ENCODE measurements around the gene GPR31.

The GPR31 gene

DNA sequence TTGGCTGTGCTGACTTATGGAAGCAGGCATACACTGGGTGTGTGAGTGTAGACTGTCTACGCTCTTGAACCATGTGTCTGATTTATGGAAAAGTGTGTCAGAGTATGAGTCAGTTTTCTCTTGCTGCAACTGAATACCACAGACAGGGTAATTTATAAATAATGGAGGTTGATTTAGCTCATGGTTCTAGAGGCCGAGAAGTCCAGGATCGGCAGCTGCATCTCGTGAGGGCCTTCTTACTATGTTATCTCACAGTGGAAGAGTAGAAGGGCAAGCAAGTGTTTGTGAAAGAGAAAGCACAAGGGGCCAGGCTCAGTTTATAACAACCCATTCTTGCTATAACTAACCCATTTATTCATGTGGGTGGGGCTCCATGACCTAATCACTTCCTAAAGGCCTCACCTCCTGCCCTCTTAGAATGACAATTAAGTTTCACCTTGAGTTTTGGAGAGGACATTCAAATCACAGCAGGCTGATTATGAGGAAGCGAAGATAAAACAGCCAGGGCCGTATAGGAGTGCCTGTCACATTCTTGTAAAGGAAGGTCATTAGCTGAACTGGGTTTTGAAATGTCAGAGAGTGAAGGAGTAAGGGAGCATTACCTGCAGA is 6.7 kb downstream of the GPR31 start:
- Histone ChIP-seq H3K9me3 (ENCODE audit: control insufficient read depth, insufficient read depth, low read length) (peaks cover 6% of the 10 kb centered on the region; the same call in 1 of the 2 replicates), H3K36me3 (ENCODE audit: control insufficient read depth, insufficient read depth, low read length) (no peaks in the 10 kb centered on the region), H3K4me3 (ENCODE audit: low read depth, low read length) (no peak overlapping the region), H3K9ac (ENCODE audit: low read depth, low read length) (no peak overlapping the region), H3K4me1 (ENCODE audit: control insufficient read depth, insufficient read depth, low read length) (peaks cover 42% of the 10 kb centered on the region), H3K27ac (ENCODE audit: low read depth, low read length) (peak overlapping the region; percentile 70), H3K27me3 (ENCODE audit: control insufficient read depth, insufficient read depth, low read length) (peaks cover 6% of the 10 kb centered on the region; the same call in 1 of the 2 replicates)

- Histone ChIP-seq H3K27ac (ENCODE audit: low read depth, low read length) (no peak overlapping the region), H3K36me3 (ENCODE audit: control insufficient read depth, insufficient read depth, low read length) (no peaks in the 10 kb centered on the region), H3K9ac (ENCODE audit: low read depth, low read length) (no peak overlapping the region), H3K27me3 (ENCODE audit: control insufficient read depth, insufficient read depth, low read length) (peaks cover 6% of the 10 kb centered on the region; the same call in 1 of the 2 replicates), H3K9me3 (ENCODE audit: control insufficient read depth, insufficient read depth, low read length) (peaks cover 6% of the 10 kb centered on the region; the same call in 1 of the 2 replicates), H3K4me3 (ENCODE audit: low read depth, low read length) (no peak overlapping the region), H3K4me1 (ENCODE audit: control insufficient read depth, insufficient read depth, low read length) (peaks cover 44% of the 10 kb centered on the region)
Measured at GRCh38 chr6:167148997-167149396, 8.8 kb downstream of the GPR31 start.

- H3K9ac ChIP-seq (ENCODE audit: low read depth, low read length) = no peak overlapping the region
- H3K9me3 ChIP-seq (ENCODE audit: control insufficient read depth, insufficient read depth, low read length) = peaks cover 6% of the 10 kb centered on the region; the same call in 1 of the 2 replicates
- H3K27ac ChIP-seq (ENCODE audit: low read depth, low read length) = no peak overlapping the region
- no peaks in the 10 kb centered on the region for H3K36me3 ChIP-seq (ENCODE audit: control insufficient read depth, insufficient read depth, low read length)
- no peak overlapping the region for H3K4me3 ChIP-seq (ENCODE audit: low read depth, low read length)
- H3K27me3 ChIP-seq (ENCODE audit: control insufficient read depth, insufficient read depth, low read length) = peaks cover 6% of the 10 kb centered on the region; the same call in 1 of the 2 replicates
- peaks cover 44% of the 10 kb centered on the region for H3K4me1 ChIP-seq (ENCODE audit: control insufficient read depth, insufficient read depth, low read length)
Measured at GRCh38 chr6:167148021-167148420, 9.8 kb downstream of the GPR31 start.

DNA sequence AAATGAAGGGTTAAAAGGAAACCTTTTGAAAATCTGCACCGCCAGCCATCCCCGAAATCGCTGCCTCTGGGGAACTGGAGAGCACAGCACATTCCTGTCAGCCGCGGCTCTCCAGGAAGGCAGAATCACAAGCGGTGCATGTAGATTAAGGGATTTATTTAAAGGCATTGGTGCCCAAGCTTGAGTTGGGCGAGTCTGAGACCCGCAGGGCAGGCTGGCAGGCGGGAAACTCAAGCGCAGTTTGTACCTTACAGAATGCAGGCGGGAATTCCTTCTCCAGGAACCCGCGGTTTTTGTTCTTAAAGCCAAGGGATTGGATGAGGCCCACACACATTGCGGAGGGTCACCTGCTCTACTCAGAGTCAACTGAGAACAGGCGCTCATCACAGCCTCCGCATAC is 10.8 kb downstream of the GPR31 start:
- Histone ChIP-seq H3K4me3 (ENCODE audit: low read depth, low read length) (peak overlapping the region; percentile 22; the same call in 1 of the 2 replicates), H3K9me3 (ENCODE audit: control insufficient read depth, insufficient read depth, low read length) (peaks cover 6% of the 10 kb centered on the region; the same call in 1 of the 2 replicates), H3K9ac (ENCODE audit: low read depth, low read length) (peak overlapping the region; percentile 26; the same call in 1 of the 2 replicates), H3K4me1 (ENCODE audit: control insufficient read depth, insufficient read depth, low read length) (peaks cover 44% of the 10 kb centered on the region), H3K27ac (ENCODE audit: low read depth, low read length) (peak overlapping the region; percentile 81), H3K27me3 (ENCODE audit: control insufficient read depth, insufficient read depth, low read length) (0 out of 2 replicates have a peak, but pooled peaks cover 6% of the 10 kb centered on the region), H3K36me3 (ENCODE audit: control insufficient read depth, insufficient read depth, low read length) (no peaks in the 10 kb centered on the region)

DNA sequence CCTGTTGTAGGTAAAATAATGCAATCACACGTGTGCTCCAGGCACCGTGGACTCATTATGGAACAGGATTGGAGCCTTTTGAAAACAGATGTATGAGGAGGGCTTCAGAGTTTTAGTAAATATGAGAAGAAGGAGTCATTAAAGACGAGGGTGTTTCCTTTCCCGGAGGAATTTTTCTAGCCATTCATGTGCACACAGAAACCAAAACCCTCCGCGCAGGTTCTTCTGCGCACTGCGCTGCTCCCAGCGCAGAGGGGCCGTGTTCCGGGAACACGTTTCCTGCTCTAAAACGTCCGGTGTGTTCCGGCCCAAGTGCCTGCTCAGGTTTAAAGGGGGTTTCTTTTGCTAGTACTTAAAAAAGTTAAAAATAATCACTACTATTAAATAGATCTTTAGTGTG is 11.6 kb downstream of the GPR31 start:
- 0 out of 2 replicates have a peak, but pooled peaks cover 6% of the 10 kb centered on the region for H3K27me3 ChIP-seq (ENCODE audit: control insufficient read depth, insufficient read depth, low read length)

DNA sequence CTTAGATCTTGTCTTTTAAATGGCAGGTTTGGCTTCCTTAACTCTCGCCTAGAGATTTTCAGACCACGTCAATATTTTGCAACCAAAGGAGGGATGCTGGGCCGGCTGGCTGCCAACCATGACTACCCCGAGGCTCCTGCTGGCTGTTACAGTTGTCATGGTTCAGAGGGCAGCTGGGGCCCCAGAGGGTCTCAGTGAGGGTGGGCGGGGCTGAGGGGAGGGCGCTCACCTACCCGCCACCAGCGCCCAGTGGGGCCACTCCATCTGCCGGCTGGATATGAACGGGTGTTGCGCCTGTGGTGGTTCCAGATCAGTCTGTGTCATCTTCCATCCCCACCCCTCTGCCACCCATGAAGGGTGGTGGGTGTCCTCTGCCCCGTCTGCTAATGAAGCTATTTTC is 12.3 kb downstream of the GPR31 start:
- no peaks in the 10 kb centered on the region for H3K36me3 ChIP-seq (ENCODE audit: control insufficient read depth, insufficient read depth, low read length)
- H3K4me3 ChIP-seq (ENCODE audit: low read depth, low read length) = no peak overlapping the region
- 0 out of 2 replicates have a peak, but pooled peaks cover 6% of the 10 kb centered on the region for H3K27me3 ChIP-seq (ENCODE audit: control insufficient read depth, insufficient read depth, low read length)
- peaks cover 43% of the 10 kb centered on the region for H3K4me1 ChIP-seq (ENCODE audit: control insufficient read depth, insufficient read depth, low read length)
- no peak overlapping the region for H3K27ac ChIP-seq (ENCODE audit: low read depth, low read length)
- H3K9me3 ChIP-seq (ENCODE audit: control insufficient read depth, insufficient read depth, low read length) = no peaks in the 10 kb centered on the region
- no peak overlapping the region for H3K9ac ChIP-seq (ENCODE audit: low read depth, low read length)

More for the DNA sequence above, 11.6 kb downstream of the GPR31 start:
- Histone ChIP-seq H3K4me1 (ENCODE audit: control insufficient read depth, insufficient read depth, low read length) (peaks cover 42% of the 10 kb centered on the region), H3K36me3 (ENCODE audit: control insufficient read depth, insufficient read depth, low read length) (no peaks in the 10 kb centered on the region), H3K27ac (ENCODE audit: low read depth, low read length) (peak overlapping the region; percentile 80), H3K9ac (ENCODE audit: low read depth, low read length) (no peak overlapping the region), H3K4me3 (ENCODE audit: low read depth, low read length) (no peak overlapping the region), H3K9me3 (ENCODE audit: control insufficient read depth, insufficient read depth, low read length) (peaks cover 6% of the 10 kb centered on the region; the same call in 1 of the 2 replicates)

DNA sequence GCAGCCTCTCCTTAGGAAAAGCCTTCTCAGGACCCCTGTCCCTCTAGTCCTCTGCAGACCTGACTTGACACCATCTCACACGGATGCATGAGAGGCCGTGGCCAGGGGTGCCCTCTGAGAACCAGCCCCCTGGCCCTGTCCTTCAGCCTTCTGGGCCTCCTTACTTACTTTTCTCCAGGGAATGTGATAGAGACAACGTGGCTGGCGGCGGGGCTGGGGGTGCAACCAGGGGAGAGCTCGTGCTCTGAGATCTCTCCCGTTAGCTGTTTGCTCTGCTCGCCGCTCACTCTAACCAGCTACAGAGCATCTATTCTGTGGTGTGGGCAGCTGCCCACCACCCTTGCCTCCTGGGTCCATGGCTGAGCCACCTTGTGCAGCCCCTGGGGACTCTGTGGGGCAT is 14.7 kb downstream of the GPR31 start:
- no peaks in the 10 kb centered on the region for H3K27me3 ChIP-seq (ENCODE audit: control insufficient read depth, insufficient read depth, low read length)
- no peak overlapping the region for H3K27ac ChIP-seq (ENCODE audit: low read depth, low read length)
- no peak overlapping the region for H3K9ac ChIP-seq (ENCODE audit: low read depth, low read length)
- H3K36me3 ChIP-seq (ENCODE audit: control insufficient read depth, insufficient read depth, low read length) = no peaks in the 10 kb centered on the region
- H3K9me3 ChIP-seq (ENCODE audit: control insufficient read depth, insufficient read depth, low read length) = no peaks in the 10 kb centered on the region
- no peak overlapping the region for H3K4me3 ChIP-seq (ENCODE audit: low read depth, low read length)
- peaks cover 41% of the 10 kb centered on the region for H3K4me1 ChIP-seq (ENCODE audit: control insufficient read depth, insufficient read depth, low read length)

GRCh38 chr6:167142433-167142761 is 15.4 kb downstream of the GPR31 start:
- H3K27ac ChIP-seq (ENCODE audit: low read depth, low read length) = no peak overlapping the region

GRCh38 chr6:167141667-167142432 is 15.9 kb downstream of the GPR31 start:
- Histone ChIP-seq H3K27me3 (ENCODE audit: control insufficient read depth, insufficient read depth, low read length) (no peaks in the 10 kb centered on the region), H3K27ac (ENCODE audit: low read depth, low read length) (peak overlapping the region; percentile 13), H3K4me3 (ENCODE audit: low read depth, low read length) (no peak overlapping the region), H3K36me3 (ENCODE audit: control insufficient read depth, insufficient read depth, low read length) (no peaks in the 10 kb centered on the region), H3K9ac (ENCODE audit: low read depth, low read length) (no peak overlapping the region), H3K4me1 (ENCODE audit: control insufficient read depth, insufficient read depth, low read length) (peaks cover 29% of the 10 kb centered on the region), H3K9me3 (ENCODE audit: control insufficient read depth, insufficient read depth, low read length) (no peaks in the 10 kb centered on the region)

More at GRCh38 chr6:167142433-167142761, 15.4 kb downstream of the GPR31 start:
- Histone ChIP-seq H3K9me3 (ENCODE audit: control insufficient read depth, insufficient read depth, low read length) (no peaks in the 10 kb centered on the region), H3K4me1 (ENCODE audit: control insufficient read depth, insufficient read depth, low read length) (peaks cover 34% of the 10 kb centered on the region), H3K36me3 (ENCODE audit: control insufficient read depth, insufficient read depth, low read length) (no peaks in the 10 kb centered on the region), H3K9ac (ENCODE audit: low read depth, low read length) (no peak overlapping the region), H3K4me3 (ENCODE audit: low read depth, low read length) (no peak overlapping the region), H3K27me3 (ENCODE audit: control insufficient read depth, insufficient read depth, low read length) (no peaks in the 10 kb centered on the region)

GRCh38 chr6:167140589-167141474 is 16.9 kb downstream of the GPR31 start:
- Histone ChIP-seq H3K27me3 (ENCODE audit: control insufficient read depth, insufficient read depth, low read length) (no peaks in the 10 kb centered on the region), H3K9ac (ENCODE audit: low read depth, low read length) (no peak overlapping the region), H3K4me3 (ENCODE audit: low read depth, low read length) (no peak overlapping the region), H3K4me1 (ENCODE audit: control insufficient read depth, insufficient read depth, low read length) (peaks cover 18% of the 10 kb centered on the region; the same call in 1 of the 2 replicates), H3K36me3 (ENCODE audit: control insufficient read depth, insufficient read depth, low read length) (no peaks in the 10 kb centered on the region), H3K27ac (ENCODE audit: low read depth, low read length) (peak overlapping the region; percentile 13), H3K9me3 (ENCODE audit: control insufficient read depth, insufficient read depth, low read length) (no peaks in the 10 kb centered on the region)

Measured in HUES48 (cell line).